ENCODE data around the gene CARD6. TPM values are rescaled to one million over a fixed set of nuclear protein-coding genes. Genes with fewer than 3 reads are reported as not detected.

CARD6 gene
- total and polyA plus RNA-seq, 10 of the 15 experiments (the other 5 are each of a cell fraction or from before 2014, with no cell fraction given): 0.29 to 1.2 (median 0.62) TPM

GRCh38 chr5:40909264-40909663 lies 68.1 kb downstream of the CARD6 start, which contains the start of gene C7 (continued):
- TF ChIP-seq E2F8 (IDR thresholded peaks at IDR 0.05; ENCODE audit: low read depth, partially characterized antibody) (no peak), RELA (IDR thresholded peaks at IDR 0.05; ENCODE audit: borderline replicate concordance, partially characterized antibody) (no peak), STAT1 (conservative IDR thresholded peaks at IDR 0.05) (no peak), PAX5 (IDR thresholded peaks at IDR 0.05; ENCODE audit: borderline replicate concordance, low read depth, low read length) (no peak), ATF7 (IDR thresholded peaks at IDR 0.05; ENCODE audit: low read depth) (no peak)

- BruUV-seq (replicated peaks): no TSS peak
- 45% methylated on average over 2 of the region's 2 CpGs for WGBS (ENCODE audit: insufficient coverage, insufficient replicate concordance, low lambda C conversion rate, missing lambda C conversion rate)
- Histone ChIP-seq H3K9ac (ENCODE audit: control insufficient read depth, insufficient read depth, low read length) (no peak overlapping the region), H3K4me1 (ENCODE audit: control insufficient read depth, insufficient read depth, low read length) (no peaks in the 10 kb centered on the region), H3K4me3 (no peak overlapping the region), H3K27me3 (replicated peaks in 1 of 2; ENCODE audit: control insufficient read depth in 2 of 2, insufficient read depth in 2 of 2, low read length in 1 of 2) (no peaks in the 10 kb centered on the region), H3K36me3 (ENCODE audit: control insufficient read depth in 2 of 2, insufficient read depth in 2 of 2, low read length in 1 of 2) (no peaks in the 10 kb centered on the region), H3K27ac (ENCODE audit: control insufficient read depth, insufficient read depth) (no peak overlapping the region), H2AFZ (ENCODE audit: control insufficient read depth, low read depth, low read length) (no peak overlapping the region), H3K9me3 (replicated peaks; ENCODE audit: control insufficient read depth, insufficient read depth, low read length) (no peaks in the 10 kb centered on the region), H3K4me2 (ENCODE audit: control insufficient read depth, insufficient read depth) (no peak overlapping the region), H3K79me2 (ENCODE audit: control insufficient read depth, insufficient read depth, low read length) (no peaks in the 10 kb centered on the region), H4K20me1 (ENCODE audit: control insufficient read depth, insufficient read depth) (no peaks in the 10 kb centered on the region)
- ChIA-PET CTCF (interaction anchor here (0.7 kb wide), 1 partner anchor 862 kb away, joined by 3 read pairs; no protein-coding TSS in a partner anchor), POLR2A (no interaction called here), RAD21 (ENCODE audit: unreplicated experiment) (no interaction called here), SMC1A (ENCODE audit: uncharacterized antibody, unreplicated experiment) (no interaction called here)
- intact Hi-C loops (cut with micrococcal nuclease; ENCODE audit: unreplicated experiment) (loop anchor here (10.0 kb wide), 1 partner anchor 365 kb away; no protein-coding TSS in a partner anchor), in situ Hi-C loops (cut with MboI) (no loop called here)
- DNase-seq (ENCODE audit: low read depth, low spot score) (no peak), ATAC-seq (no peak), FAIRE-seq (no peak)
- no peak for TF ChIP-seq TCF7 (IDR thresholded peaks at IDR 0.05; ENCODE audit: borderline replicate concordance)
- no peak for TF ChIP-seq E2F8 (IDR thresholded peaks at IDR 0.05; ENCODE audit: low read depth, partially characterized antibody)
- no peak for TF ChIP-seq TCF3 (IDR thresholded peaks at IDR 0.05; ENCODE audit: borderline replicate concordance, insufficient read depth, low read depth, low read length)
- TF ChIP-seq ZSCAN29 (IDR thresholded peaks at IDR 0.05): no peak
- no peak for TF ChIP-seq CHD4 (IDR thresholded peaks at IDR 0.05)
- no peak for TF ChIP-seq SREBF2 (IDR thresholded peaks at IDR 0.05; ENCODE audit: low read length)
- TF ChIP-seq WRNIP1 (IDR thresholded peaks at IDR 0.05; ENCODE audit: borderline replicate concordance, low read depth, low read length): no peak
- no peak for TF ChIP-seq POU2F2 (IDR thresholded peaks at IDR 0.05; ENCODE audit: borderline replicate concordance, low read depth, low read length)
- TF ChIP-seq ZBTB33 (IDR thresholded peaks at IDR 0.05): no peak
These were observed 68.6 kb downstream of the CARD6 start for GRCh38 chr5:40909723-40910122.

Measured in GM12878 (cell line).